Effector CD8-positive, alpha-beta T cell (primary cell): Measurements from ENCODE around the gene LZTR1.
A peak's percentile ranks its signal among the peaks of the same experiment; 100 is the strongest.
"Not testable (repeated sequence)": the region's sequence is repeated elsewhere in the genome, so short reads cannot be mapped to it uniquely, and the experiment has no call there.

Source experiments
- DNase-seq: peaks from one replicate; lab custom pipeline; 2025; lab: John Stamatoyannopoulos, UW

LZTR1 gene

GRCh38 chr22:20965888-20966855 is 15.9 kb upstream of the LZTR1 start:
- DNase-seq = no peak

- DNase-seq = no peak
Observed at GRCh38 chr22:20966883-20967696, 15.0 kb upstream of the LZTR1 start, which contains the start of gene AIFM3. TSS of gene AIFM3 (plus strand) at chr22:20967255. CDS start at chr22:20967945, 690 bp downstream.

- DNase-seq = no peak
Observed at GRCh38 chr22:20967697-20968211, 14.3 kb upstream of the LZTR1 start.

GRCh38 chr22:20968281-20968977 is 13.7 kb upstream of the LZTR1 start:
- no peak for DNase-seq

GRCh38 chr22:20970939-20971657 is 11.0 kb upstream of the LZTR1 start:
- DNase-seq = no peak

GRCh38 chr22:20972014-20972694 is 9.9 kb upstream of the LZTR1 start:
- not testable (repeated sequence) for DNase-seq

GRCh38 chr22:20972933-20973577 is 9.0 kb upstream of the LZTR1 start:
- DNase-seq = no peak

GRCh38 chr22:20973634-20974286 is 8.3 kb upstream of the LZTR1 start:
- no peak for DNase-seq

- no peak for DNase-seq
Observed at GRCh38 chr22:20974336-20974955, 7.7 kb upstream of the LZTR1 start.

- DNase-seq = no peak
Observed at GRCh38 chr22:20975541-20976290, 6.4 kb upstream of the LZTR1 start.

GRCh38 chr22:20976291-20976877 is 5.7 kb upstream of the LZTR1 start:
- no peak for DNase-seq

- no peak for DNase-seq
Observed at GRCh38 chr22:20977019-20977418, 5.1 kb upstream of the LZTR1 start.

GRCh38 chr22:20977516-20978170 is 4.5 kb upstream of the LZTR1 start:
- DNase-seq = no peak

GRCh38 chr22:20978419-20978818 is 3.7 kb upstream of the LZTR1 start:
- DNase-seq = no peak

GRCh38 chr22:20979243-20979809 is 2.8 kb upstream of the LZTR1 start:
- peak; percentile 53 for DNase-seq

GRCh38 chr22:20979940-20980453 is 2.1 kb upstream of the LZTR1 start:
- no peak for DNase-seq

- no peak for DNase-seq
Observed at GRCh38 chr22:20980523-20980922, 1.6 kb upstream of the LZTR1 start.
